ENCODE measurements around the gene STPG3. TPM values are rescaled to one million over a fixed set of nuclear protein-coding genes. Genes with fewer than 3 reads are reported as not detected.

The STPG3 gene
- total and polyA plus RNA-seq, 12 donors = 0.25 to 3.1 (median 0.32) TPM; not detected in 9

DNA sequence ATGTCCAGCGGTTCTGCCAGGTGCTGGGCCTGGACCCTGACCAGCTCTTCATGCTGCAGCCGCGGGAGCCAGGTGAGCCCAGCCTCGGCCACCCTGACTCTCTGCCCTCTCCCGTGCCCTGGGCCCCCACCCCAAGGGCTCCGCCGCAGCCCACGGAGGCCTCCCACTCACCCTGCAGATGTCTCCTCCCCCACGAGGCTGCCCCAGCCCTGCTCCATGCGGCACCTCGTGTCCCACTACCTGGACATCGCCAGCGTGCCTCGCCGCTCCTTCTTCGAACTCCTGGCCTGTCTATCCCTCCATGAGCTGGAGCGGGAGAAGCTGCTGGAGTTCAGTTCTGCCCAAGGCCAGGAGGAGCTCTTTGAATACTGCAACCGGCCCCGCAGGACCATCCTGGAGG is 36.5 kb upstream of the STPG3 start:
- DNase-seq = no peak
- H3K27ac ChIP-seq = no peak overlapping the region
- intact Hi-C loops (cut with DNase I) = no loop called here
- no peaks in the 10 kb centered on the region for H3K27me3 ChIP-seq
- H3K4me3 ChIP-seq = no peak overlapping the region
- H3K4me1 ChIP-seq (replicated peaks in 1 of 2) = peaks cover 17% of the 10 kb centered on the region in 2 donors
- TF ChIP-seq POLR2A (IDR thresholded peaks at IDR 0.05) = no peak
- TF ChIP-seq, protein P1, sequence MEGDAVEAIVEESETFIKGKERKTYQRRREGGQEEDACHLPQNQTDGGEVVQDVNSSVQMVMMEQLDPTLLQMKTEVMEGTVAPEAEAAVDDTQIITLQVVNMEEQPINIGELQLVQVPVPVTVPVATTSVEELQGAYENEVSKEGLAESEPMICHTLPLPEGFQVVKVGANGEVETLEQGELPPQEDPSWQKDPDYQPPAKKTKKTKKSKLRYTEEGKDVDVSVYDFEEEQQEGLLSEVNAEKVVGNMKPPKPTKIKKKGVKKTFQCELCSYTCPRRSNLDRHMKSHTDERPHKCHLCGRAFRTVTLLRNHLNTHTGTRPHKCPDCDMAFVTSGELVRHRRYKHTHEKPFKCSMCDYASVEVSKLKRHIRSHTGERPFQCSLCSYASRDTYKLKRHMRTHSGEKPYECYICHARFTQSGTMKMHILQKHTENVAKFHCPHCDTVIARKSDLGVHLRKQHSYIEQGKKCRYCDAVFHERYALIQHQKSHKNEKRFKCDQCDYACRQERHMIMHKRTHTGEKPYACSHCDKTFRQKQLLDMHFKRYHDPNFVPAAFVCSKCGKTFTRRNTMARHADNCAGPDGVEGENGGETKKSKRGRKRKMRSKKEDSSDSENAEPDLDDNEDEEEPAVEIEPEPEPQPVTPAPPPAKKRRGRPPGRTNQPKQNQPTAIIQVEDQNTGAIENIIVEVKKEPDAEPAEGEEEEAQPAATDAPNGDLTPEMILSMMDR (IDR thresholded peaks at IDR 0.05) = no peak
- 91 to 95% (median 93%) methylated on average over 10 to 19 of the region's 19 CpGs for WGBS, 4 donors
- H3K36me3 ChIP-seq (replicated peaks in 1 of 2) = no peaks in the 10 kb centered on the region
- H3K9me3 ChIP-seq (replicated peaks in 1 of 3) = no peaks in the 10 kb centered on the region

DNA sequence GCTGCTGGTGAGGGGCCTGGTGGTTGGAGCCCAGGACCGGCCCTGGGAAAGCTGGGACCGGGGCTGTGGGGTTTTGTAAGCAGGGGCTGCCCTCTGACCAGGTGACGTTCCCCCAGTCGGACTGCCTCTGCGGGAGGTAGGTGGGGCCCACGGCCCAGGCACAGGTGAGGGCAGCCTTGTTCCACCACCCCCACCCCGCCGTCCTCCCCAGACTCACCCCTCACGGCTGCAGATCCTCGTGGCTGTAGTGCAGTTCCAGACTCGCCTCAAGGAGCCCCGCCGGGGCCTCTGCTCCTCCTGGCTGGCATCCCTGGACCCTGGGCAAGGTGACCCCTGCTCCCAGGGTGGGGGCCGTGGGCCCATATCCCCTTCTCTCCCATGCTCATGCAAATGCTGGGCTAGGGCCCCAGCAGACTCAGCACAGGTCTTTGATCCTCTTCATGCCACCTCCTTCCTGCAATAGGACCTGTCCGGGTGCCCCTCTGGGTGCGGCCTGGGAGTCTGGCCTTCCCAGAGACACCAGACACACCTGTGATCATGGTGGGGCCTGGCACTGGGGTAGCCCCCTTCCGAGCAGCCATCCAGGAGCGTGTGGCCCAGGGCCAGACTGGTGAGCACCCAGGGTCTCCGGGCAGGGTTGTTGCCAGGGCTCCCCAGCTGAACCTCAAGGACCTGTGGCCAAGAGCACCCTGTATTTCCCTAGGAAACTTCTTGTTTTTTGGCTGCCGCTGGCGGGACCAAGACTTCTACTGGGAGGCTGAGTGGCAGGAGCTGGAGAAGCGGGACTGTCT is 35.7 kb upstream of the STPG3 start:
- no peak overlapping the region for H3K27ac ChIP-seq
- H3K9me3 ChIP-seq (replicated peaks in 1 of 3) = no peaks in the 10 kb centered on the region
- 90 to 94% (median 92%) methylated on average over 14 to 22 of the region's 22 CpGs for WGBS, 4 donors
- no peak overlapping the region for H3K4me3 ChIP-seq
- intact Hi-C loops (cut with DNase I) = no loop called here
- no peaks in the 10 kb centered on the region for H3K27me3 ChIP-seq
- peaks cover 17 to 18% of the 10 kb centered on the region in 2 donors for H3K4me1 ChIP-seq (replicated peaks in 1 of 2)
- H3K36me3 ChIP-seq (replicated peaks in 1 of 2) = no peaks in the 10 kb centered on the region
- TF ChIP-seq, protein P1 (IDR thresholded peaks at IDR 0.05) = no peak
- no peak for TF ChIP-seq POLR2A (IDR thresholded peaks at IDR 0.05)
- no peak for DNase-seq

DNA sequence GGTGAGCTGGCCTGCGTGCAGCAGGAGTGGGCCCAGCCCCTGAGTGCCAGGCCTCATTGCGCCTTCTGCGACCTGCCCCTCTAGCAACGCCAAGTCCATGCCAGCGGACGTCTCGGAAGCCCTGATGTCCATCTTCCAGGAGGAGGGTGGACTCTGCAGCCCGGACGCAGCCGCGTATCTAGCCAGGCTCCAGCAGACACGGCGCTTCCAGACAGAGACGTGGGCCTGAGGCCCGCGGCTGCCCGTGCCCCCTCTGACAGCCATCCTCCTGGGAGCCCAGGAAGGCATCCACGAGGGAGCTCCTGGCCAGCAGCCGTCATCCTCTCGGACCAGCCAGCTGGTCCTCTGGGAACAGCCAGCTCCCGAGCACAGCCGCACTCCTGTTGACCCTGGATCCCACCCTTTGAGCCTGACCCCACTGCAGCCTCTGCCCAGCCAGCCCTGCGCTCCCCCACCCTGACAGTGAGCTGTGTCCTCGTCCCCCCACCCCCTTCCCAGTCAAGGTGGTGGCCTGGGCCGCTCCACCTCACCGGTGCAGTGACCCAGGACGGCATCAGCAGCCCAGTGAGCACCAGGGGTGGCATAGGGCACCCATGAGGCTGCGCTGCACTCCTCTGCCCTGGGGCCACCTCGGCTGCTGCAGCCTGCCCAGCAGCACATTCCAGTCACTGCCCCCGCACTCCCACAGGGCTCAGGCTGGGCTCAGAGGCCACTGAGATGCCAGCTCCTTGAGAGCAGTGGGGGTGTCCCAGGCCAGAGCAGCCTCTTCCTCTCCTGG is 34.7 kb upstream of the STPG3 start:
- Histone ChIP-seq H3K9me3 (replicated peaks in 1 of 3) (no peaks in the 10 kb centered on the region), H3K4me1 (replicated peaks in 1 of 2) (peaks cover 18% of the 10 kb centered on the region in 2 donors), H3K4me3 (no peak overlapping the region), H3K27me3 (no peaks in the 10 kb centered on the region), H3K36me3 (replicated peaks in 1 of 2) (no peaks in the 10 kb centered on the region), H3K27ac (peak overlapping the region in 1 of 5 donors; percentile 82)
- intact Hi-C loops (cut with DNase I) = no loop called here
- DNase-seq = no peak
- WGBS, 4 donors = 93 to 100% (median 96%) methylated on average over 3 to 30 of the region's 30 CpGs
- no peak for TF ChIP-seq POLR2A (IDR thresholded peaks at IDR 0.05)
- TF ChIP-seq, protein P1 (IDR thresholded peaks at IDR 0.05) = no peak

Measured in adrenal gland (tissue), 12 donors.